ENCODE data around the gene INHBB.

DNA sequence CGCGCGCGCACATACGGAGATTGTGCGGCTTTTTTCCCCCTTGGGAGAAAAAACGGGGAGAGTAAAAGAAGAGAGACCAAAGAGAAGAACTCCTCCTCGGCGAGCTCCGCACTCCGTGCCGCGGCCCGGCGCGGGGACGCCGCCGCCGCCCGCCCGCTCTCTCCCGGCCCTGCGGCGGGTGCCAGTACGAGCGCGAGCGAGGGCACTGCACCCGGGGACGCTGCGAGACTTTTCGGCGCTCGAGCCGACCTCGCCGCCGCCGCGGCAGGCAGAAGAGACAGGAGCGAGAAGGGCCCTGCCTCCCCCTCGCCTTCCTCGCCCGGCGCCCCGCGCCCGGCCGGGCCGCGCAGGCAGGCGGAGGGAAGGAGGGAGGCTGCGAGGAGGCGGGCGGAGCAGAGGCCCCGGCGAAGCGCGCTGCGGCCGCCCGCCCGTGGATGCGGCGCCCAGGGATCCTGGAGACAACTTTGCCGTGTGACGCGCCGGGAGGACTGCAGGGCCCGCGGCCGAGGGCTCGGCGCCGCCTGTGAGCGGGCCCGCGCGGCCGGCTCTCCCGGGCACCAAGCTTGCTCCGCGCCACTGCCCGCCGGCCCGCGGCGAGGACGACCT is 857 bp upstream of the INHBB start:
- TF ChIP-seq, protein P1, sequence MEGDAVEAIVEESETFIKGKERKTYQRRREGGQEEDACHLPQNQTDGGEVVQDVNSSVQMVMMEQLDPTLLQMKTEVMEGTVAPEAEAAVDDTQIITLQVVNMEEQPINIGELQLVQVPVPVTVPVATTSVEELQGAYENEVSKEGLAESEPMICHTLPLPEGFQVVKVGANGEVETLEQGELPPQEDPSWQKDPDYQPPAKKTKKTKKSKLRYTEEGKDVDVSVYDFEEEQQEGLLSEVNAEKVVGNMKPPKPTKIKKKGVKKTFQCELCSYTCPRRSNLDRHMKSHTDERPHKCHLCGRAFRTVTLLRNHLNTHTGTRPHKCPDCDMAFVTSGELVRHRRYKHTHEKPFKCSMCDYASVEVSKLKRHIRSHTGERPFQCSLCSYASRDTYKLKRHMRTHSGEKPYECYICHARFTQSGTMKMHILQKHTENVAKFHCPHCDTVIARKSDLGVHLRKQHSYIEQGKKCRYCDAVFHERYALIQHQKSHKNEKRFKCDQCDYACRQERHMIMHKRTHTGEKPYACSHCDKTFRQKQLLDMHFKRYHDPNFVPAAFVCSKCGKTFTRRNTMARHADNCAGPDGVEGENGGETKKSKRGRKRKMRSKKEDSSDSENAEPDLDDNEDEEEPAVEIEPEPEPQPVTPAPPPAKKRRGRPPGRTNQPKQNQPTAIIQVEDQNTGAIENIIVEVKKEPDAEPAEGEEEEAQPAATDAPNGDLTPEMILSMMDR (conservative IDR thresholded peaks at IDR 0.05; ENCODE audit: low read depth, low read length): no peak
- TF ChIP-seq RAD21 (IDR thresholded peaks at IDR 0.05; ENCODE audit: low read length) (no peak), POLR2A (IDR thresholded peaks at IDR 0.05; ENCODE audit: low read depth, low read length) (no peak), CEBPB (IDR thresholded peaks at IDR 0.05; ENCODE audit: low read depth, low read length) (no peak), MAZ (IDR thresholded peaks at IDR 0.05; ENCODE audit: borderline replicate concordance, low read depth, low read length) (no peak), RFX5 (IDR thresholded peaks at IDR 0.05; ENCODE audit: low read depth, low read length) (no peak), RCOR1 (IDR thresholded peaks at IDR 0.05; ENCODE audit: insufficient replicate concordance, low read length) (no peak), MXI1 (IDR thresholded peaks at IDR 0.05; ENCODE audit: borderline replicate concordance, low read depth, low read length) (no peak)

Data from IMR-90 (cell line).